ENCODE data around the gene EGLN3.
A peak's percentile ranks its signal among the peaks of the same experiment; 100 is the strongest.

EGLN3 gene

DNA sequence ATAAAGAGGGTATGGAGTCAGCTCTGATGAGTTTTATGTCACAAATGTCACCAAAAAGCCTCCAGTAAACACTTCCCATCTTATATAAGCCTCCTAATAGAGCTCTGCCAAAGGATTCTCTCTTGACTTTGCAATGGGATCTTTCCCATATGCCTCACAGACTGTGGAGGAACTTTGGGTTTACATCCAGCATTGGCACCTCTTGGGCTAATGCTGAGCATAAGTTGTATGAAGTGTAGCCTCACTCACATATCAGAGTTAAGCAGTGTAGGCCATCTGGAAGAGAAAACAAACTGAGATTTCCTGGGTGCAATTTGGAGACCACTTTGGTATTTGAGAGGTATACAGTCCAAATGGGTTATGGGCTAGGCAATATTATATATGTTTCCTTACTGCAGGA lies 24.9 kb downstream of the EGLN3 start:
- H2AFZ ChIP-seq (ENCODE audit: low read depth, low read length), result no peak overlapping the region
- peaks cover 2% of the 10 kb centered on the region; the same call in 1 of the 2 replicates for H3K79me2 ChIP-seq (ENCODE audit: insufficient read depth, low read length)
- no peaks in the 10 kb centered on the region for H4K20me1 ChIP-seq (ENCODE audit: insufficient read depth, low read length)
- TF ChIP-seq, protein P1, sequence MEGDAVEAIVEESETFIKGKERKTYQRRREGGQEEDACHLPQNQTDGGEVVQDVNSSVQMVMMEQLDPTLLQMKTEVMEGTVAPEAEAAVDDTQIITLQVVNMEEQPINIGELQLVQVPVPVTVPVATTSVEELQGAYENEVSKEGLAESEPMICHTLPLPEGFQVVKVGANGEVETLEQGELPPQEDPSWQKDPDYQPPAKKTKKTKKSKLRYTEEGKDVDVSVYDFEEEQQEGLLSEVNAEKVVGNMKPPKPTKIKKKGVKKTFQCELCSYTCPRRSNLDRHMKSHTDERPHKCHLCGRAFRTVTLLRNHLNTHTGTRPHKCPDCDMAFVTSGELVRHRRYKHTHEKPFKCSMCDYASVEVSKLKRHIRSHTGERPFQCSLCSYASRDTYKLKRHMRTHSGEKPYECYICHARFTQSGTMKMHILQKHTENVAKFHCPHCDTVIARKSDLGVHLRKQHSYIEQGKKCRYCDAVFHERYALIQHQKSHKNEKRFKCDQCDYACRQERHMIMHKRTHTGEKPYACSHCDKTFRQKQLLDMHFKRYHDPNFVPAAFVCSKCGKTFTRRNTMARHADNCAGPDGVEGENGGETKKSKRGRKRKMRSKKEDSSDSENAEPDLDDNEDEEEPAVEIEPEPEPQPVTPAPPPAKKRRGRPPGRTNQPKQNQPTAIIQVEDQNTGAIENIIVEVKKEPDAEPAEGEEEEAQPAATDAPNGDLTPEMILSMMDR (IDR thresholded peaks at IDR 0.05; ENCODE audit: borderline replicate concordance, extremely low read depth, low read length, poor library complexity, severe bottlenecking), result no peak
- no peaks in the 10 kb centered on the region for H3K27me3 ChIP-seq (ENCODE audit: insufficient read depth, low read length, poor library complexity)
- H3K4me2 ChIP-seq (ENCODE audit: insufficient read depth, low read length), result no peak overlapping the region
- H3K4me3 ChIP-seq (ENCODE audit: low read depth in 1 of 2, low read length in 2 of 2), result no peak overlapping the region
- peaks cover 86% of the 10 kb centered on the region for H3K36me3 ChIP-seq (ENCODE audit: insufficient read depth, low read length)
- H3K9ac ChIP-seq (ENCODE audit: low read depth, low read length), result no peak overlapping the region
- H3K27ac ChIP-seq (ENCODE audit: low read length), result no peak overlapping the region
- no peak for DNase-seq
- H3K4me1 ChIP-seq (ENCODE audit: insufficient read depth, low read length), result no peaks in the 10 kb centered on the region
- no peak for ATAC-seq (ENCODE audit: insufficient read depth, low read depth)
- H3K9me3 ChIP-seq (ENCODE audit: insufficient read depth, low read length, severe bottlenecking), result no peaks in the 10 kb centered on the region

DNA sequence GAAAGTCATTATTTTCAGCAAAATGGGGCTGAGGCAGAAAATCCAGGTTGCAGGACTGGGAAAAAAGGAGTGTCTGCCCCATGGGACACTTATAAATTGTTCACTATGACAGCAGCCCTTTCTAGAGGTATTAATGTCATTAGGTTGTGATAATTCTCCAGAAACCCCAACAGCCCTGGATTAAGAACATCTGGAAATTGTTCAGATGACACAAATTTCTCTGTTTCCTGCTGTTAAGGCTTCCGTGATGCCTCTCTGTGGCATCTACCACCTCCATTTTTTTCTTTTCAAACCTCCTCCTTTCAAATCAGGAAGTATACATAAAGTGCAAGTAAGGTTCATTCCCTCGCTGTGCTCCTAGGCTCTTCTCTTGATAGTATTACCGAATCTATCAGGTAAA lies 25.6 kb downstream of the EGLN3 start:
- no peaks in the 10 kb centered on the region for H3K9me3 ChIP-seq (ENCODE audit: insufficient read depth, low read length, severe bottlenecking)
- no peak overlapping the region for H3K4me3 ChIP-seq (ENCODE audit: low read depth in 1 of 2, low read length in 2 of 2)
- H3K27ac ChIP-seq (ENCODE audit: low read length), result no peak overlapping the region
- no peak for ATAC-seq (ENCODE audit: insufficient read depth, low read depth)
- H3K9ac ChIP-seq (ENCODE audit: low read depth, low read length), result no peak overlapping the region
- no peaks in the 10 kb centered on the region for H4K20me1 ChIP-seq (ENCODE audit: insufficient read depth, low read length)
- DNase-seq, result no peak
- TF ChIP-seq EZH2 (IDR thresholded peaks at IDR 0.05; ENCODE audit: borderline replicate concordance, low read depth, low read length, severe bottlenecking), result no peak
- TF ChIP-seq, protein P1 (IDR thresholded peaks at IDR 0.05; ENCODE audit: borderline replicate concordance, extremely low read depth, low read length, poor library complexity, severe bottlenecking), result no peak
- no peaks in the 10 kb centered on the region for H3K4me1 ChIP-seq (ENCODE audit: insufficient read depth, low read length)
- no peaks in the 10 kb centered on the region; the same call in 1 of the 2 replicates for H3K79me2 ChIP-seq (ENCODE audit: insufficient read depth, low read length)
- H3K36me3 ChIP-seq (ENCODE audit: insufficient read depth, low read length), result peaks cover 79% of the 10 kb centered on the region
- no peak overlapping the region for H2AFZ ChIP-seq (ENCODE audit: low read depth, low read length)
- H3K27me3 ChIP-seq (ENCODE audit: insufficient read depth, low read length, poor library complexity), result no peaks in the 10 kb centered on the region
- no peak overlapping the region for H3K4me2 ChIP-seq (ENCODE audit: insufficient read depth, low read length)

DNA sequence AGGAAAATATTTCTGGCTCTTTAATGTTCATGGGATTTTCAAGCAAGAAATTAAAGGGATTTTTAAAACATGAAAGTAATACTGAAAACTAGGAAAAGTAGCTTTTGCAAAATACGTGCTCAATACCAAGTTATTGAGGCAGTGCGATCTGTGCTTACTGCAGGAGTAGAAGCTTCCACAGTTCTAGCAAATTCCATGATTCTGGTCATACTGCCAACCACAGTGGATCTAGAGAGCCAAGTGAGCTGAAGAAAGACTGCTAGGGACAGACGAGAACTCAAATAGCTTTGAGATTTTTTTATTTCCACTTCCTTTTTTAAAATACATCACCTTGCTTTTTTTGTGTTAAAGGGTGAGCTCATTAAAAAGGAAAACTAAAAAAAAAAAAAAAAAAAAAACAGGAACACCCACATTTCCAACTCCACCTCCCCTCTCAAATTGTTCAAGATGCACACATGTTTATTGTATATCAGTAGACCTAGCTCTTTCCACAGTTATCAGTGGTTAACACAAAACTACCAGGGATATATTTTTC lies 26.2 kb downstream of the EGLN3 start:
- Histone ChIP-seq H4K20me1 (ENCODE audit: insufficient read depth, low read length) (no peaks in the 10 kb centered on the region), H3K4me2 (ENCODE audit: insufficient read depth, low read length) (no peak overlapping the region), H3K9ac (ENCODE audit: low read depth, low read length) (no peak overlapping the region), H3K27ac (ENCODE audit: low read length) (no peak overlapping the region), H3K79me2 (ENCODE audit: insufficient read depth, low read length) (no peaks in the 10 kb centered on the region), H3K27me3 (ENCODE audit: insufficient read depth, low read length, poor library complexity) (no peaks in the 10 kb centered on the region), H3K9me3 (ENCODE audit: insufficient read depth, low read length, severe bottlenecking) (no peaks in the 10 kb centered on the region), H3K4me3 (ENCODE audit: low read depth in 1 of 2, low read length in 2 of 2) (no peak overlapping the region), H3K36me3 (ENCODE audit: insufficient read depth, low read length) (peaks cover 73% of the 10 kb centered on the region), H2AFZ (ENCODE audit: low read depth, low read length) (no peak overlapping the region), H3K4me1 (ENCODE audit: insufficient read depth, low read length) (no peaks in the 10 kb centered on the region)
- DNase-seq (no peak), ATAC-seq (ENCODE audit: insufficient read depth, low read depth) (no peak)
- TF ChIP-seq EZH2 (IDR thresholded peaks at IDR 0.05; ENCODE audit: borderline replicate concordance, low read depth, low read length, severe bottlenecking), result no peak
- TF ChIP-seq, protein P1 (IDR thresholded peaks at IDR 0.05; ENCODE audit: borderline replicate concordance, extremely low read depth, low read length, poor library complexity, severe bottlenecking), result no peak

DNA sequence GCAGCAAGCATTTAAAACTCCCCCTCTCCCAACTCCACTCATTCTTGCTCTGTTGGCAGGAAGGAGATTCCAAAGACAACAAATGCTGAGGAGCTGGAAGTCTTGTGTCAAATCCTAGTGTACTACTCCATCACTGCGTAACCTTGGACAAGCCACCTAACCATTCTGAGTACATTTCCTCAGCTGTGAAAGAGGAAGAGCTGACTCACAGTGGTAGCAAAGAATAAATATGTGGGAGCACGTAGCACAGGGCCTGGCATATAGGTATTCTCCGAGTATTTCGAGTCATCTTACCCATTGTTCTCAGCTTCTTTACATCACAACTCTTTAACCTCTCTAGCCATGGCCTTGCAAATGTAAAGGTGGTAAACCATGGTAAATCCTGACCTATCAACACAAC lies 28.7 kb downstream of the EGLN3 start:
- Histone ChIP-seq H3K9ac (ENCODE audit: low read depth, low read length) (no peak overlapping the region), H3K4me2 (ENCODE audit: insufficient read depth, low read length) (no peak overlapping the region), H4K20me1 (ENCODE audit: insufficient read depth, low read length) (no peaks in the 10 kb centered on the region), H2AFZ (ENCODE audit: low read depth, low read length) (no peak overlapping the region), H3K79me2 (ENCODE audit: insufficient read depth, low read length) (no peaks in the 10 kb centered on the region), H3K4me1 (ENCODE audit: insufficient read depth, low read length) (peaks cover 14% of the 10 kb centered on the region), H3K4me3 (ENCODE audit: low read depth in 1 of 2, low read length in 2 of 2) (no peak overlapping the region), H3K27ac (ENCODE audit: low read length) (0 out of 2 replicates have a peak overlapping the region, but pooled peaks have one; percentile 7), H3K36me3 (ENCODE audit: insufficient read depth, low read length) (peaks cover 50% of the 10 kb centered on the region), H3K9me3 (ENCODE audit: insufficient read depth, low read length, severe bottlenecking) (no peaks in the 10 kb centered on the region), H3K27me3 (ENCODE audit: insufficient read depth, low read length, poor library complexity) (no peaks in the 10 kb centered on the region)
- TF ChIP-seq EZH2 (IDR thresholded peaks at IDR 0.05; ENCODE audit: borderline replicate concordance, low read depth, low read length, severe bottlenecking), result no peak
- TF ChIP-seq, protein P1 (IDR thresholded peaks at IDR 0.05; ENCODE audit: borderline replicate concordance, extremely low read depth, low read length, poor library complexity, severe bottlenecking), result no peak
- ATAC-seq (ENCODE audit: insufficient read depth, low read depth), result no peak
- DNase-seq, result no peak
